Fibroblast of skin of left quadriceps (primary cell): ENCODE results near the gene TARDBP.
"Not testable (repeated sequence)": the region's sequence is repeated elsewhere in the genome, so short reads cannot be mapped to it uniquely, and the experiment has no call there.

Experiments used
- DNase-seq, 2 experiments: peaks; one replicate each; pipeline ENCODE4 v3.0.0-alpha.2; 2013; ENCODE audit warnings: low read depth in 2 of 2

Gene TARDBP

GRCh38 chr1:11042995-11043874 lies 30.8 kb downstream of the TARDBP start:
- no peak for DNase-seq

DNA sequence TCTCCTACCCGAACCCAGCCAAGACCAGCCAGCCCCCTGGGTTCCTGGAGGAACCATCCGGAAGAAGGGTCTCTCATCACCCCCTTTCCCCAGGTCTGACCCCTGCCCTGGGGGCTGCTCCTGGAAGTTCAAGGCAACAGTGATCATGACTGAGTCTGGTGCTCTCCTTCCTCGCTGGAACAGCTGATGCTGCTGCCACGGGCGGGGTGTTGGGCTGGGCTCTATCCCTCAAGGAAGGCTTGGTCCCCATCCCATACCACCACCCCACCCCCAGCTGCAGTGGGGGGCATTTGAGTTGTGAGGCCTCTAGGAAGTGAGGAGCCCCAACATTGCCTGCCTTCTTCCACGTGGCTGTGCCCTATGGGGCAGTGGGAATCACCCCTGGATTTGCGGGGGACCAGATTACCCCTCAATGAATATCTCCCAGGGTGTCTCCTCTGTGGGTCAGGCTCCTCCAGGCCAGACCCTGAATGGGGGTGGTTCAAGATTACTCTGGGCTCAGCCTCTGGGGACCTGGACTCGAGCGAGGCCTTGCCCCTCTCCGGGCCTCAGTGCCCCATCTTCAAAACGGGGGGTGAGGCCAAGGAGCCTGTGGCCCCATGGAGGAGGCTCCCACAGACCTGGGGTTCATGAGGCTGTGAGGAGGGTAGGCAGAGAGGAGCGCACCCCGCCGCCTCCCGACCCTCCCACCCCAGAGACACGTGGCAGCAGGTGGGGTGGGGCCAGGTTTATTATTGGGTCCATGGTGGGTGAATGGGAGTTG lies 31.8 kb downstream of the TARDBP start:
- DNase-seq = no peak

DNA sequence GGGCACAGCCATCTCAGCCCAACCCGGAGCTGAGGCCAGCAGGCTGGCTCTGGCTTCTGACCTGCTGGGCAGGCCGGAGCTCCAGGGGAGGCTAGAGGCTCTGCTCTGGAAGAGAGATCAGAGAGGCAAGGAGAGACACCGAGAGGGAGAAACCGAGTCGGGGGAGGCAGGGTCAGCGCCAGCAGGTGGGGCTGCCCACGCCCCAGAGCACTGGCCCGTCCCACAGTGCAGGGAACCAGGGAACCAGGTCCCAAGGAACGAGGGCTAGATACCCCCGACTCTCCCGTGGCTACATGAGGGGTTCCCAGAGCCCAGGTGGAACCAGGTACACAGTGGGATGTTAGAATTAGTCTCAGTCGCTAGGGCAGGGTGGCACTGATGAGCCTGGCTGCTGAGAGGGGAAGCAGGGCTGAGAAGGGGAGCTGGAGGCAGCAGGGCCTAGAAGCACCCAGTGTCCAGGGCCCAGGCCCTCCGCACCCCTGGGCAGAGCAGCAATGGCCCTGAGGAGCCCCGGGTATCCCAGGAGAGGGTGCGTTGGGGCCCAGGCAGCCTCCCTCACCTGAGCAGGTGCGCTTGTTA lies 32.5 kb downstream of the TARDBP start:
- no peak for DNase-seq

DNA sequence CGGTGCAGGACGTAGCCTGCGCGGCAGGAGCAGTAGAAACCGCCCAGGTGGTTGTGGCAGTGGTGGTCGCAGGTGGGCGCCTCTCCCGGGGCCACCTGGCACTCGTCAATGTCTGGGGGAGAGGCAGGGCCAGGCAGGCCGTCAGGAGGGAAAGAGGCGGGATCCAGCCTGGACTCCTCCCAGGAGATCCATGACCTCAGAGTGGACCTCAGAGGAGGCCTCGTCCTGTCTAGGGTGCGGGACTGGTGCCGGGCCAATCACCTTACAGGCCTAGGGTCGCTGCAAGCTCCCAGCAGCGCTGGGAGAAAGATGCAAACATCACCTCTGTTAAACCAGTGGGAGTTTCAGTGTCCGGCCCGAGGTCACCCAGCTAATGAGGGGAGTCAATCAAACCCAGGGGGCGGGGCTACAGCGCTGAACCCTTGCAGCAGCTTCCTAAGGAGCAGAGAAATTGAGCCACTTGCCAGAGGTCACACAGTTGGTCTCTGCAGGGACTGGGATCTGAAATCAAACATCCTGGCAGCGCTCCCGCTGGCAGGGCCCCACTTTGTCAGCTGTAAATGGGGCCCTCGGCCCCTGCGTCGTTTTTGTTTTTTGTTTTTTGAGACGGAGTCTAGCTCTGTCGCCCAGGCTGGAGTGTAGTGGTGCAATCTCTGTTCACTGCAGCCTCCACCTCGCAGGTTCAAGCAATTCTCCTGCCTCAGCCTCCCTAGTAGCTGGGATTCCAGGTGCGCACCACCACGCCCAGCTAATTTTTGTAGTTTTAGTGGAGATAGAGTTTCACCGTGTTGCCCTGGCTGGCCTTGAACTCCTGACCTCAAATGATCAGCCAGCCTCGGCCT lies 33.2 kb downstream of the TARDBP start:
- DNase-seq = no peak

DNA sequence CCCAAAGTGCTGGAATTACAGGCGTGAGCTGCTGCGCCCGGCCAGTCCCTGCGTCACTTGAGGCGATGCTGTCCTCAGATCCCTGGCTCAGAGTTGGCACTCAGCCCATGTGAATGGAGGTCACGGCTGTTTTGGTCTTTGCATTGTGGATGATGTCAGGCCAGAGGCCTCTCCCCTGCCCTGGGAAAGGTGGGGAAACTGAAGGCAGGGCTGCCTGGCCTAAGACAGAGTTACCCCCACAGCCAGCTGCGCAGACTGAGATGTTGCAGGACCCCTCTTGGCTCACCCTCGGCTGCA lies 33.8 kb downstream of the TARDBP start:
- DNase-seq = no peak

DNA sequence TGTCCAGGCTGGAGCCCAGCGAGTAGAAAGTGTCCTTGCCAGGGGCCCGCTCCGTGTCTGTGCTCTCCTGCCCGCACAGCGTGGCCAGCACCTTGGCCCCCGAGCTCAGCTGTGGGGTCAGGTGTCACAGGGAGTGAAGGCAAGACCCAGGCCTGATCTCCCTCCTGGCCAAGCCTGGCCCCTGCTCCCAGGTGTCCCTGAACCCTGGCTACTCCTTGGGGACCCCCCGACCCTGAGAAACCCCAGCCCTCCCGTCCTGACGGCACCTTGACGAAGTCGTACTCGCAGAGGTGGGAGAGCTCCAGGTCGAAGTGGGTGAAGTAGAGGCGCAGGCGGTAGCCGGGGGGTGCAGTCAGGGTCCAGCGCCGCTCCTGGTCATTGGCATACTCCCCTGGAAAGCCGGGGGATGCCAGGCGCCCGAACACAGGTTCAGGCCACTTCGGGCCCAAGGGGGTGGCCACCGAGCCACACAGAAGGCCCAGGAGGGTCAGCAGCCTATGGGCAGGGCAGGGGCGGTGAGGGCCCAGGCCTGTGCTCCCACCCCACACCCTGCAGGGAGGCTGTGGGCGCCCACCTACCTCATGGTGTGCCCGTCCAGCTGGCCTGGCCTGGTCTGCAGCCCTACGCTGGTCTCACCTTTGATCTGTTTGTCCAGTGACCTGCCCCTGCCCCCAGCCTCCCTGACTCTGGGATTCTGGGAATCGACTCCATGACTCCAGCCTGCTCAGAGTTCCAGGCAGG lies 34.3 kb downstream of the TARDBP start, which contains the start of gene MASP2:
Gene MASP2, minus strand, starts transcription at position 615 of the 741 bp plus-strand sequence. Its CDS starts 32 bp downstream, at position 583.
- no peak for DNase-seq

- not testable (repeated sequence) for DNase-seq
Measured at GRCh38 chr1:11051121-11051520, 38.7 kb downstream of the TARDBP start.

DNA sequence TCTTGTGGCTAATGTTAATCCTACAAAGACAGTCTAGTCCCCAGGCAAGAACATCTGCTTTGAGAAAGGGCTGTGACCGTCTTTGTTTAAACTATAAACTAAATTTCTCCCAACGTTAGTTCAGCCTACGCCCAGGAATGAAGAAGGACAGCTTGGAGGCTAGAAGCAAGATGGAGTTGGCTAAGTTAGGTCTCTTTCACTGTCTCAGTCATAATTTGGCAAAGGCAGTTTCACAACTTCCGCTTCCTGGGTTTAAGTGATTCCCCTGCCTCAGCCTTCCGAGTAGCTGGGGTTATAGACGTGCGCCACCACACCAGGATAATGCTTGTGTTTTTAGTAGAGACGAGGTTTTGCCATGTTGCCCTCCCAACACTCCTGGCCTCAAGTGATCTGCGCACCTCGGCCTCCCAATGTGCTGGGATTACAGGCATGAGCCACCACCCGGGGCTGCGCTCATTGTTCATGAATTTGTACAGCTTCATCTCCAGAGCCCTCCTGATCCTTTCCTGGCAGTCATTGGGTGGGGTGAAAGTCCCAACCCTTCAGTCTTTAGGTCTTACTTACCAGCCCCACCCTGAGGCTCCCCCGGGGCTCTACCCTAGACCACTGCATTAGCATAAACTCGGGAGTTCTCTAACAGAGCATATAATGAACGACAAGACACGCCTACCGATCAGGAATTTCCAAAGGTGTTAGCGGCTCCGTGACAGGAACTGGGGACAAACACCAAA lies 39.5 kb downstream of the TARDBP start:
- DNase-seq = no peak

GRCh38 chr1:11052839-11053757 lies 40.6 kb downstream of the TARDBP start:
- DNase-seq = no peak

DNA sequence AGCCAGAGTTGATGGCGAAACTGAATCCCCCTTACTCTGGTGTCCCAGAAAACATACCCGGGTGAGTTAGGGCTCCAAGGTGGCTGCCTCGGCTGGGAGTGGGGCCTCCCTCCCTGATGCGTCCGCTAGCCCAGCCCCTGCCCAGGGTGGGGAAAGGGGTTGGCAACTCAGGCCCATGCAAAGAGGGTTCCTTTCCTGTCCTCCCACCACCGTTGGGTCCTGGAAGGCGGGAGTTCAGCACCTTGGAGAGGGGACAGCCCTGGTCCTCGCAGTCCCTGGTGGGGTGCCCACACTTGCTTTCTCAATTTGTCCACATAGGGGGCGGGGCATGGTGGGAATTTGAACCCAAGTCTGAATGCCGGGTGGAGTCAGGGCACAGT lies 41.3 kb downstream of the TARDBP start:
- no peak for DNase-seq

- no peak for DNase-seq
Measured at GRCh38 chr1:11054181-11054580, 41.7 kb downstream of the TARDBP start.

DNA sequence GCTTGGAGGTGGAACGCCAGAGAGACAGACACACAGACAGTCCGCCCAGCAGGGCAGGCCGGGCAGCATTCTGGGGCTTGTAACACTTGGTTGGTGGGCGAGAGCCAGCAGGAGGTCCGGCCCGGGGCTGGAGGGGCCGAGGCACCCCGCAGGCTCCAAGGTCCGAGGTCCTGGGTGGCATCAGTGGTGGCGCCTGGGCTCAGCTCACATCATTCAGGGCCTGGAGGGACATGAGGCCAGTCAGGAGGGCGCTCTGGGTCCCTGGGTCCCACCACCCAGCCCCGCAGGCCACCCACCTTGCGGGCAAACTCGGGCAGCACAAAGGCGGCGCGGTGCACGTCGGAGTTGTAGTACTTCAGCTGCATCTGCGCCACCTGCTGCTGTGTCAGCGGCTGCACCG lies 42.2 kb downstream of the TARDBP start:
- DNase-seq = no peak

DNA sequence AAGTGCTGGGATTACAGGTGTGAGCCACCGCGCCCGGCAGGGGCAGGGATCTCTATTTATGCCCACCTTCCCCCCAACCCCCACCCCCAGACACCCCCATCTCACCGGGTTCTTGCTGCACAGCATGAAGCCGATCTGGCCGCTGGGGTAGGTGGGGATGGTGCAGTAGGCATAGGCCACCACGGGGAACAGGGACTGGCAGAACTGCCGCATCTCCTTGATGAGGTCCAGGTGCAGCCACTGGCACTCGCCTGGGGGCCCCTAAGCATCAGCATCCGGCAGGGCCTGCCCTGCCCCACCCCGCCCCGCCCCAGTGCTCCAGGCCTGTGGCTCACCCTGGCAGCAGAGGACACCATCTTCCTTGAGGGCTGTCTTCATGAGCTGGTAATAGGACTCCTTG lies 43.2 kb downstream of the TARDBP start:
- no peak for DNase-seq

DNA sequence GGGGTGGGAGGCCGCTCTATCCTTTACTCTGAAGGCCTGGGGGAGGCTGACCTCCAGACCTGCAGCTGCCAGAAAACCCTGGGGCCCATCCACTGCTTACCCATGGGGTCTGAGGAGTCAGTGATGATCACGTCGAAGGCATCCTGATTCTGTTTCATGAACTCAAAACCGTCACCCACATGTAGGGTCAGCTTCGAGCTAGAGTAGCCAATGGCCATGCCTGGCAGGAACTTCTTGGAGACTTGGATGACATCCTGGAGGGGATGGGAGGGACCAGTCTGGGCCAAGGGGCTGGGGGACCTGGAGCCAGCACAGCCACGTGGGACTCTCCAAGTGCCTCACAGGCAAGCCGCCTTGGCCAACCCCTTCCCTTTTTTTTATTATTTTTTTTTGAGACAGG lies 44.0 kb downstream of the TARDBP start:
- DNase-seq = no peak

DNA sequence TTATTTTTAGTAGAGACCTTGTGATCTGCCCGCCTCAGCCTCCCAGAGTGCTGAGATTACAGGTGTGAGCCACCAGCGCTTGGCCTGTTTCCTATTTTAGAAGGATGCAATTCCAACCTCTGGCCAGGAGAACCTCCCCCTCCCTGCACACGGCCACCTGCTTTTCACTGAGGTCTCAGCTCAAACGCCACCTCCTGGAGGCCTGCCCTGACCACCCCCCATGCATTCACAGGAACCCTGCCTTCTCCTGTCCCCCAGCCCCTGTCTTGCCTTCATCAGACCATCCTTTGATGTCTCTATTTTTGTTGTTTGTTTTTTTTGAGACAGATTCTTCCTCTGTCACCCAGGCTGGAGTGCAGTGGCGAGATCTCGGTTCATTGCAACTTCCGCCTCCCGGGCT lies 45.0 kb downstream of the TARDBP start:
- DNase-seq = no peak

DNA sequence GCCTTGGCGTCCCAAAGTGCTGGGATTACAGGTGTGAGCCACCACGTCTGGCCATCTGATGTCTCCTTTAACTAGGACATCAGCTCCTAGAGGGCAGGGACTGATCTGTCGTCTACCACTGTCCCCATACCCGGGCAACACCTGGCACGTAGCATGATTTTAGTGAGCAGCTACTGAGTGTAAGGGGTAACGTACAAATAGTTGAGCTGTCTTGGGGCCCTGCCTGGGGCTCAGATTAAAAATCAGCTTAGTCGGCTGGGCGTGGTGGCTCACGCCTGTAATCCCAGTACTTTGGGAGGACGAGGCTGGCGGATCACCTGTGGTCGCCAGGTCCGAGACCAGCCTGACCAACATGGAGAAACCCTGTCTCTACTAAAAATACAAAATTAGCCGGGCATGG lies 45.6 kb downstream of the TARDBP start:
- no peak for DNase-seq

GRCh38 chr1:11058595-11059154 lies 46.2 kb downstream of the TARDBP start:
- DNase-seq = no peak

- DNase-seq = no peak
Measured at GRCh38 chr1:11059155-11059967, 46.9 kb downstream of the TARDBP start.
